ENCODE data around the gene SPP2.

Gene SPP2

GRCh38 chr2:234033885-234034284 is 16.6 kb upstream of the SPP2 start:
- no peak for TF ChIP-seq CTCF (conservative IDR thresholded peaks at IDR 0.05; ENCODE audit: low read length)
- H3K4me3 ChIP-seq (ENCODE audit: low read length): no peak overlapping the region
- no peak for DNase-seq (ENCODE audit: low read depth)

GRCh38 chr2:234038076-234038802 is 12.3 kb upstream of the SPP2 start:
- TF ChIP-seq CTCF (conservative IDR thresholded peaks at IDR 0.05; ENCODE audit: low read length): no peak

GRCh38 chr2:234044157-234044556 is 6.3 kb upstream of the SPP2 start:
- peak; percentile 69 for DNase-seq (ENCODE audit: low read depth)
- no peak for TF ChIP-seq CTCF (conservative IDR thresholded peaks at IDR 0.05; ENCODE audit: low read length)
- H3K4me3 ChIP-seq (ENCODE audit: low read length): no peak overlapping the region

More at GRCh38 chr2:234038076-234038802, 12.3 kb upstream of the SPP2 start:
- H3K4me3 ChIP-seq (ENCODE audit: low read length): no peak overlapping the region
- no peak for DNase-seq (ENCODE audit: low read depth)

- H3K4me3 ChIP-seq (ENCODE audit: low read length): no peak overlapping the region
- no peak for DNase-seq (ENCODE audit: low read depth)
- no peak for TF ChIP-seq CTCF (conservative IDR thresholded peaks at IDR 0.05; ENCODE audit: low read length)
These were observed 4.0 kb upstream of the SPP2 start for GRCh38 chr2:234046521-234046920.

- DNase-seq (ENCODE audit: low read depth): no peak
- TF ChIP-seq CTCF (conservative IDR thresholded peaks at IDR 0.05; ENCODE audit: low read length): no peak
- H3K4me3 ChIP-seq (ENCODE audit: low read length): no peak overlapping the region
These were observed 3.1 kb upstream of the SPP2 start for GRCh38 chr2:234047361-234047760.

- DNase-seq (ENCODE audit: low read depth): no peak
- TF ChIP-seq CTCF (conservative IDR thresholded peaks at IDR 0.05; ENCODE audit: low read length): no peak
- H3K4me3 ChIP-seq (ENCODE audit: low read length): no peak overlapping the region
These were observed 2.5 kb upstream of the SPP2 start for GRCh38 chr2:234048049-234048448.

- no peak for DNase-seq (ENCODE audit: low read depth)
These were observed 1.0 kb downstream of the SPP2 start for GRCh38 chr2:234051374-234052070.

More at GRCh38 chr2:234051374-234052070, 1.0 kb downstream of the SPP2 start:
- no peak for TF ChIP-seq CTCF (conservative IDR thresholded peaks at IDR 0.05; ENCODE audit: low read length)
- H3K4me3 ChIP-seq (ENCODE audit: low read length): no peak overlapping the region
